Posterior vena cava (tissue), 2 donors: ENCODE results near the gene FASLG. TPM values are rescaled to one million over a fixed set of nuclear protein-coding genes. Genes with fewer than 3 reads are reported as not detected.
"Not testable (repeated sequence)": the region's sequence is repeated elsewhere in the genome, so short reads cannot be mapped to it uniquely, and the experiment has no call there.

Source experiments
- DNase-seq: peaks from one replicate; pipeline ENCODE4 v3.0.0-alpha.2; 2020; ENCODE audit warnings: low spot score
- intact Hi-C, 2 donors: fragments of 100-400 bp; cut with DNase I; formaldehyde crosslinking; loops; one replicate each; pipeline versions ENCODE4 v1.14.1 to v1.14.2; 2022 to 2023
- total RNA-seq, 2 donors: library from RNA; stranded (reverse); fragmentation: NEBNext Ultra II Directional; extraction: Animal tissue kit (Norgen Biotek cat#: 25700); gene quantifications; one replicate each; pipeline ENCODE4 v1.2.1, GENCODE V29; 2021
- donor health status: DM: yes; HTN: yes; CAD: no.
- donor health status: DM: yes; HTN: yes; CAD: no.

Gene FASLG
- total RNA-seq, 2 donors from 2014 or later = 0.28 TPM; not detected in 1

DNA sequence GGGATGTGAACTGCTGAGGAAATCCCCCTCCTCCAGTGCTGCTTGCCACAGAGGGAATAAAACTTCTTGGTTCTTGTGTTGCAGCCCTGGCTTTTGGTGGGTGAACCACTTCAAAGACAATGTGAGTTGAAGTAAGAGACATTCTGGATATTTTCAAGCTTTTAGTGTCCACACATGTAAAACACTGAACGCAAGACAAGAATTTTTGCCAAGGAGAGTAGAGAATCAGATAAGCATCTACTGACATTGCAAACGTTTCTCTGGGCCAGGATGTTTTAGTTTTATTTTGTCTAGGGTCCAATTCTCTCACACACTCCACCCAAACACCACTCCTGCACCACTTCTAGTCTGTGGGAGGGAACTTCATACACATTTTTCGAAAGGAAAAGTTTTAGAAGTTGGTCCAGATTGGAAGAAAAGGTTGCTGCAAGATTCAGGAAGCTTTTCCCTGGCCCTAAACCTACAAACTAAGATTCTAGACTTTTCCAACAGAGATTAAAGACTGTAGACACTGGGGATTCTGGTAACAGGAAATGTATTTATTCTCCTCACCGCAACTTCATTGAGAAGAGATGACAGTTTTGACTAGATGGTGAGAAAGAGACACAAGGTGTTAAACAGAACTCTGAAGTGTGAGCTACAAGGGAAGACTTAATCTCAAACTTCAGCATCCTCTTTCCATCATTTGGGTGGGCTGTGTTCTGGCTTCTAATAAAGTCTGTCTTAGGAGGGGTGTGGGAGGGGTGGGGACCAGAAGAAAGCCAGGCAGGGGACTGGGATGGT lies 16.1 kb downstream of the FASLG start:
- intact Hi-C loops = no loop called here
- DNase-seq = no peak

- intact Hi-C loops = no loop called here
- DNase-seq = no peak
Observed at GRCh38 chr1:172679000-172679772, 20.3 kb downstream of the FASLG start.

- intact Hi-C loops = loop anchor here in 1 of 2 donors (10.0 kb wide), 1 partner anchor 1825 kb away; no protein-coding TSS in a partner anchor
Observed at GRCh38 chr1:172680244-172680643, 21.3 kb downstream of the FASLG start.

GRCh38 chr1:172680733-172681275 lies 21.9 kb downstream of the FASLG start:
- no peak for DNase-seq
- intact Hi-C loops = loop anchor here in 1 of 2 donors (10.0 kb wide), 1 partner anchor 1826 kb away; no protein-coding TSS in a partner anchor

More at GRCh38 chr1:172680244-172680643, 21.3 kb downstream of the FASLG start:
- DNase-seq = no peak

GRCh38 chr1:172682812-172683211 lies 23.9 kb downstream of the FASLG start:
- no peak for DNase-seq
- intact Hi-C loops = loop anchor here in 1 of 2 donors (10.0 kb wide), 1 partner anchor 1828 kb away; no protein-coding TSS in a partner anchor

DNA sequence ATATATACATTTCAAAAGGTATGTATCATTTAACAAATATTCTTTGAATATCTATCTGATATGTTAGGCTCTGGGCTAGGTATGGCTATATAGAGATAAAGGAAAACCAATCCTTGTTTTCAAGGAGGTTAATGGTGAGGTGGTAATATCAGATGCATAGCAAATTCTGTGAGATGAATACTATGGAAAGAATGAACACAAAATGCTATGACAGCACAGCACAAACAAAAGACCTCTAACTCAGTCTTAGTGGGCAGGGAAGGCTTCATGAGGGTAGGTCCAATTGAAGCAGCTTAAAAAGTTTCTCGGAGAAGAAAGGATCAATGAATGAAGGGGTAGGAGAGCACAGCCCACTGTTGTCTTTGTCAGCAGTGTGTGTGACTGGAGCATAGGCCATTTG lies 27.2 kb downstream of the FASLG start:
- no peak for DNase-seq
- intact Hi-C loops = loop anchor here in 1 of 2 donors (10.0 kb wide), 1 partner anchor 1831 kb away; no protein-coding TSS in a partner anchor

DNA sequence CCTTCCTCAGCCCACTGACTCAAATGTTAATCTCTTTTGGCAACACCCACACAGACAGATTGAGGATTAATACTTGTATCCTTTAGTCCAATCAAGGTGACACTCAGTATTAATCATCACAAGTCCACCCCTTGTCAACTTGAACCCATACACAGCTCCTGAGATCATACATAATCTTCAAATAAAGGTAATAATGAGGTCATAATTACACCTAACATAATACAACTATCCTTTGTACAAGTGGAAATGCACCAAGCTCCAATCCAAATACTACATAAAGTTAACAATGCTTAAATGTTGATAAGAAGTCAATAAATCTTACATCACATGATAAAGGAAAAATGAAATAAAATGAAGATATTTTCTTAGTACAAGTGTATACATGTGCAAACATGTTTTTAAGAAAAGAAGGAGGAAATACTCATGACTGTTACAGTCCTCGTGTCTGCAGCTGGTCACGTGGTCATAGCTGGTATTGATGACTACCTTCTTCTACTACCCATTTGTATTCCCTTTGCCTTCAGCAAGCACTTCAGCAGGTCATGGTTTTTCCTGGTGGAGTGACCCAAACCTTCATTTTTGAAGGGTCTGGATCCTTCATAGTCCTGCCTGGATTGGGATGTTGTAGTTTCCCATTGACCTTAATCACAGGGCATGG lies 29.7 kb downstream of the FASLG start:
- intact Hi-C loops = loop anchor here in 1 of 2 donors (10.0 kb wide), 1 partner anchor 1834 kb away; no protein-coding TSS in a partner anchor

DNA sequence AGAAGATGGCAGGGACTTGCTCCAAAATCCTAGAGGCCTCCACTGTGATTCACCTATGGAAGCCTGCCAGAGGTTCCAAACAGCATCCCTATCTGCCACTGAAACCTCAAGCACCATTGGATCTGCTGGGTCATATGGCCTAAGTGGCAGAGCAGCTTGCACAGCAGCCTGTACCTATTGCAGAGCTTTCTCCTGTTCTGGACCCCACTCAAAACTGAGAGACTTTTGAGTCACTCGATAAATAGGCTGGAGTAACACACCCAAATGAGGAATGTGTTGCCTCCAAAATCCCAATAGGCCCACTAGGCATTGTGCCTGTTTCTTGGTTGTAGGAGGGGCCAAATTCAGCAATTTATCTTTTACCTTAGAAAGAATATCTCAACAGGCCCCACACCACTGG lies 32.0 kb downstream of the FASLG start:
- intact Hi-C loops, DNase-seq: not testable (repeated sequence)

More for the DNA sequence above, 29.7 kb downstream of the FASLG start:
- DNase-seq = not testable (repeated sequence)

GRCh38 chr1:172697534-172698002 lies 38.7 kb downstream of the FASLG start:
- intact Hi-C loops = no loop called here
- DNase-seq = no peak

DNA sequence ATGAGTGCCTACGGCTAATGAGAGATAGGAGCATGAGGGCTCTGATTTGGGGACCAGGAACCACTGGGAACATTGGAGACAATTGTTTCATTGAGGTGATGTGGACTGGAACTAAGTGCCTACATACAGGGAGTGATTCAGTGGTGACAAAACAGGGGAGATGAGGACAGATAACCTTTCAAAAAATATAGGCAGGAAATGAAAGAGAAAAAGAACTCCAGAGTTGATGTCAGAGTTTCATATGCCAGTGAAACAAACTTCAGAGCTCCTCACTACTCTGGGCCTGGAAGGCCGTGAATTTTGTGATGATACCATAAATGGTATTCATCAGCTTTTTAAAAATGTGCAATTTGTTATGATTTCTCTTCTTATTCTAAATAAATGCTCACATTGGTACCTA lies 39.3 kb downstream of the FASLG start:
- intact Hi-C loops = no loop called here
- DNase-seq = no peak

DNA sequence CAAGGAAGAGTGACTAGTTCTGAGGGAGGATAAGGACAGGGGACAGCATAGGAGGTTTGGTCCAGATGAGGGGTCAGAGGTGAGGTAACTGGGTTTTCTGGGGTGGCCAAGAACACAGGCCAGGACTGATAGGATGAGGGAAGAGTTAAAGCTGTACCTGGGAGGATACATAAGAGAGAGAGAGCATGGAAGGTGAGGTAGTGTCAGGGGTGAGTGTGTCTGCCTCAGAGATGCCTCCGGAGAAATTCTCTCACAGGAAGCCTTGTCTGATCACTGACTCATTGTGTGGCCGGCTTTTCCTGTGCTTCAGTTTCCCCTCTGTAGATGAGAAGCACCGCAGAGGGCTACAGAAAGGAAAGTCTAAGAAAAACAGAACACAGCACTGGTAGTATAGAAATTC lies 40.2 kb downstream of the FASLG start:
- intact Hi-C loops = no loop called here
- no peak for DNase-seq

GRCh38 chr1:172699695-172700227 lies 40.9 kb downstream of the FASLG start:
- DNase-seq = no peak
- intact Hi-C loops = no loop called here

DNA sequence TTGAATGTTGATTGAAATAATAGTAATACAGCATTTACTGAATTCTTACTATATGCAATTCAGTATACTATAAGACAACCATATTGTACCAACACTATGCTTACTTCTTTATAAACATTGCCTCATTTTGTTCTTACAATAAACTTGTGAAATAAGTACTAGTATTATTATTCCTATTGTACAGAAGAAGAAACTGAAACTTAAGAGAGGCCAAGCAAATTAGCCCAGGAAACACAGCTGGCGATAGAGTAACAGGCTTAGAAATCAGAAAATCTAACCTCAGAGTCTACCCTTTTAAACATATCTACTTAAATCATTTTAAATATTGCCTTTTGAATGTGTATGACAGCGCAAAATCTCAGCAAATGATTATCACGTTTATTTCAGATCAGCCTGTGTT lies 41.7 kb downstream of the FASLG start:
- DNase-seq = no peak
- intact Hi-C loops = no loop called here

DNA sequence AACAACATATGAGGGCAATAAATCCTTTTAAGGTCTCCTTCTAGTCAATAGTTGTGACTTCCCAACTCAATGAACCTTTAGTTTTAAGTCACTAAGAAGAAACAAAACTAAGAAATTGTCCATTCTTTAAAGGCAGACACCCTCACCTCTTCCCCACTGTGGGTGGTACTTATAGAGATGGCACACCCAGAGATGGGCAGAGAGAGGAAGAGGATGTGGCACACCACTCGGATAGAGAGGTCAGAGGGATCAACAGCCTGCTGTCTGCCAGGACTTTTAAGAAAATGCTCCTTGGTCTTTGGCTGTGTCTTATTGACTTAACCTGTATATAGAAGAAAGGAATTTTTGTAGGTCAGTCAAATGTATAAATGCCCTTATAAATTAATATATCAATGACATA lies 45.1 kb downstream of the FASLG start:
- intact Hi-C loops = no loop called here
- no peak for DNase-seq

DNA sequence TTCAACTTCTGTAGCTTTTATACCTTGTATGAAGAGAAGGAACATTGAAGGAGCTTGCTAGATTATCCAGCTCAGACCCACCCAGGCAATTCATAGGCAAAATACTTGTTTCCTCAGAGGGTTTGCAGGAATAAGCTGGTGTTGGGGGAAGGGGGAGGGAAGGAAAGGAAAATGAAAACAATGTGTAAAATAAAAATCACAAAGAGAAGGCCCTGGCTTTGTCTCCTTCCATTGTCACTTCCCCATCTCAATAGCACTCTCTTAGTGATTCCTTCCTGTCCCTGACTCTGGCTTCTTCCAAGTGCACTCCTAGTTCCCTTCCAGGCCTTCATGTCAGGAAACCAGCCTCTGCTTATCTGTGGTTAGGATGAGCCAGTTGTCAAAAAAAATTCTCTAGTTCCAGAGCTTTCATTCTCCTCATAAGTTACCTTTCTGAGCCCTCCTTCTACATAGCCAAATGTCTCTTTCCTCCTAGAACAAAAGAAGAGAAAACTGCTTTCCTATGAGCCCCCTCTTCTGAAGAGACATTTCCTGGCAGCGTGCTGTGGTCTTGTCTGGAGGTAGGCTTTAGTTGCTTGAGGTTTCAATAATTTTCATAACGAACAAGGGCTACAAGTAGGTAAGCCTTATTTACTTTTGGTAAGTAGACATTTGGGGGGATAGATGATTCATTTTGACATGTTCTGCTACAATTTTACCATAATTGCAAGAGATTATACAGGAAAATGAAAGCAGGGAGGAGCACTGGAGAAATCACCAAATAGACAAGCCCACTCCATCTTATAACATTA lies 45.7 kb downstream of the FASLG start:
- no peak for DNase-seq
- intact Hi-C loops = no loop called here

DNA sequence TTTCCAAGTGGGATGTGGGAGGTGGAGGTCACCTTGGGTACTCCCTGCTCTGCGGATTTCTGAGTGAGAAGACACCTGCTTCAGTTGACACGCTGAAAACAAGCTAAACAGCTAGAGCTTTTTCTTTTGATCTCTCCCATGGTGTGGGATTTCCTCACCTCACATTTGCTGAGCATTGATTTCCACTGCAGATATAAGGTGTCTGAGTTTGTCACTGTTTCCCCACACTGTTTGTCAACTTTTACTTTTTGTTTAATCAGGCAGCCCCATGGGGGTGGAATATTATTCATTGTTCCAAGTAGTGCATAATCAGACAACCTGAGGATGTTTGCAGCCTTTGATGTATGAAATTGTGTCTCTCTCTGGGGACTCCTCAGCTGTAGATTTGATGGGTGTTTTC lies 49.5 kb downstream of the FASLG start:
- no peak for DNase-seq
- intact Hi-C loops = no loop called here

GRCh38 chr1:172711558-172711957 lies 52.7 kb downstream of the FASLG start:
- DNase-seq = no peak
- intact Hi-C loops = no loop called here

GRCh38 chr1:172713466-172713865 lies 54.6 kb downstream of the FASLG start:
- no peak for DNase-seq
- intact Hi-C loops = no loop called here
